Neutrophil (primary cell): ENCODE measurements around the gene FOSB.

Experiments
- H3K27ac ChIP-seq: fragments of 200-600 bp; sonication (generic); 2 replicates; pipeline ENCODE4 v1.5.1; 2016; ENCODE audit warnings: mild to moderate bottlenecking, moderate library complexity
- H3K27me3 ChIP-seq: fragments of 200-600 bp; sonication (generic); 2 replicates; pipeline ENCODE4 v1.6.0; 2016; ENCODE audit warnings: mild to moderate bottlenecking
- H3K36me3 ChIP-seq: fragments of 200-600 bp; sonication (generic); 2 replicates; pipeline ENCODE4 v1.5.1; 2017
- H3K4me1 ChIP-seq, 2 experiments: fragments of 200-600 bp in 1 of 2; sonication (generic) in 1 of 2; 1 replicate in 1 of 2; 2 replicates in 1 of 2; pipeline versions ENCODE4 v1.5.1 to v1.6.1; 2013 to 2016; ENCODE audit warnings: low read depth in 1 of 2, low read length in 1 of 2, mild to moderate bottlenecking in 1 of 2, moderate library complexity in 1 of 2; ENCODE audit not compliant: control insufficient read depth in 1 of 2, insufficient read depth in 1 of 2
- H3K4me3 ChIP-seq, 2 experiments: fragments of 200-600 bp in 1 of 2; sonication (generic) in 1 of 2; 1 replicate in 1 of 2; 2 replicates in 1 of 2; pipeline ENCODE4 v1.5.1; 2013 to 2016; ENCODE audit warnings: low read depth in 1 of 2, low read length in 1 of 2, mild to moderate bottlenecking in 1 of 2, moderate library complexity in 1 of 2
- H3K9me3 ChIP-seq: fragments of 200-600 bp; sonication (generic); 2 replicates; pipeline ENCODE4 v1.5.1; 2016
- CTCF ChIP-seq: fragments of 200-600 bp; sonication (generic); IDR thresholded peaks from 2 replicates; pipeline ENCODE4 v1.5.1; 2016; ENCODE audit warnings: antibody characterized with exemption

The FOSB gene

GRCh38 chr19:45456500-45456815 is 11.3 kb upstream of the FOSB start:
- peaks cover 16% of the 10 kb centered on the region in 2 experiments for H3K4me1 ChIP-seq
- peak overlapping the region; percentile 64 for H3K27ac ChIP-seq
- H3K4me3 ChIP-seq: peak overlapping the region; percentile 21 to 28
- H3K9me3 ChIP-seq: no peaks in the 10 kb centered on the region
- no peaks in the 10 kb centered on the region for H3K36me3 ChIP-seq
- H3K27me3 ChIP-seq: peaks cover 56% of the 10 kb centered on the region
- no peak for TF ChIP-seq CTCF

- Histone ChIP-seq H3K9me3 (no peaks in the 10 kb centered on the region), H3K27me3 (peaks cover 48% of the 10 kb centered on the region), H3K36me3 (no peaks in the 10 kb centered on the region), H3K4me3 (no peak overlapping the region), H3K4me1 (peaks cover 13% of the 10 kb centered on the region in 2 experiments), H3K27ac (no peak overlapping the region)
- TF ChIP-seq CTCF: no peak
Measured at GRCh38 chr19:45457776-45458175, 10.0 kb upstream of the FOSB start.

GRCh38 chr19:45460807-45461347 is 6.9 kb upstream of the FOSB start:
- Histone ChIP-seq H3K27ac (no peak overlapping the region), H3K27me3 (peaks cover 36% of the 10 kb centered on the region), H3K36me3 (no peaks in the 10 kb centered on the region), H3K4me3 (no peak overlapping the region), H3K9me3 (no peaks in the 10 kb centered on the region), H3K4me1 (peaks cover 7 to 9% of the 10 kb centered on the region in 2 experiments)
- TF ChIP-seq CTCF: no peak

GRCh38 chr19:45462174-45462573 is 5.6 kb upstream of the FOSB start:
- no peaks in the 10 kb centered on the region for H3K36me3 ChIP-seq
- no peak for TF ChIP-seq CTCF
- H3K27ac ChIP-seq: no peak overlapping the region
- H3K4me3 ChIP-seq: no peak overlapping the region
- no peaks in the 10 kb centered on the region for H3K9me3 ChIP-seq
- peaks cover 45% of the 10 kb centered on the region for H3K27me3 ChIP-seq
- H3K4me1 ChIP-seq: peaks cover 3 to 4% of the 10 kb centered on the region in 2 experiments

- no peaks in the 10 kb centered on the region for H3K9me3 ChIP-seq
- peaks cover 11% of the 10 kb centered on the region in 2 experiments for H3K4me1 ChIP-seq
- H3K27ac ChIP-seq: no peak overlapping the region
- no peaks in the 10 kb centered on the region for H3K36me3 ChIP-seq
- H3K27me3 ChIP-seq: peaks cover 45% of the 10 kb centered on the region
- TF ChIP-seq CTCF: no peak
- no peak overlapping the region for H3K4me3 ChIP-seq
Measured at GRCh38 chr19:45463241-45463640, 4.6 kb upstream of the FOSB start.

GRCh38 chr19:45464274-45464673 is 3.5 kb upstream of the FOSB start:
- no peak overlapping the region for H3K4me3 ChIP-seq
- no peak for TF ChIP-seq CTCF

More at GRCh38 chr19:45464274-45464673, 3.5 kb upstream of the FOSB start:
- Histone ChIP-seq H3K36me3 (no peaks in the 10 kb centered on the region), H3K4me1 (peaks cover 21% of the 10 kb centered on the region in 2 experiments), H3K9me3 (no peaks in the 10 kb centered on the region), H3K27me3 (peaks cover 45% of the 10 kb centered on the region), H3K27ac (no peak overlapping the region)
